ELF-1 (cell line): ENCODE data around the gene EBF4.
A peak's percentile ranks its signal among the peaks of the same experiment; 100 is the strongest.

ENCODE experiments used
- DNase-seq: peaks from one replicate; pipeline ENCODE4 v3.0.0-alpha.2; 2016; ENCODE audit warnings: low read depth, low spot score

Gene EBF4

DNA sequence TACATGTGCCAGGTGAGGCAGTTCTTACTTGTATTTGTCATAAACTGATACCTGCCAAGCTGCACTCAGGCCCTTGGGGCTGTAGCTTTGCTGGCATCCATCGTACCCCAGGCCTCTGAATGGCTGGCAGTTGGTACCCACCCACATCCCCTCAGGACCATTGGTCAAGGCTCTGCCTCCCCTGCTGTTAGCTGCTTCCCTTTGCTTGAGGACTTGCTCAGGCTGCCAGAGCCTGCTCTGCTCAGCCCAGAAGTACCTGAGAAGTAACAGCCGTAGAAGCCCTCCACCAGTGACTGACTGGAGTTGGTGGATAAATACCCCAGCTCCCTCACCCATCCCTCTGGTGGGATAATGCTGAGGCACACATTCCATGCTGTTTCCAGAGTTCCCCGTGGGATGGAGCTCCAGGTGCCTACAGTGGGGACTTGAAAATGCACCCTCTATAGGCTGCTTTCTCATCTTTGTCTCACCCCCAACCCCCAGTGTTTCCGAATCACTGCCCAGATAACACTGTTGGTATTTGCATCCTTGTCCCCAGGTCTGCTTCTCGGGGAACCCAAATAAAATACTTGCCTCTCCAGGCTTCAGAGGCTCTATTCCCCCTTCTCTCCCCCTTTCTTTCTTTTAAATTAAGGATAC lies 7.3 kb downstream of the EBF4 start:
- DNase-seq, result no peak

GRCh38 chr20:2700913-2701620 lies 8.5 kb downstream of the EBF4 start:
- no peak for DNase-seq

GRCh38 chr20:2701671-2702081 lies 9.1 kb downstream of the EBF4 start:
- peak; percentile 82 for DNase-seq

DNA sequence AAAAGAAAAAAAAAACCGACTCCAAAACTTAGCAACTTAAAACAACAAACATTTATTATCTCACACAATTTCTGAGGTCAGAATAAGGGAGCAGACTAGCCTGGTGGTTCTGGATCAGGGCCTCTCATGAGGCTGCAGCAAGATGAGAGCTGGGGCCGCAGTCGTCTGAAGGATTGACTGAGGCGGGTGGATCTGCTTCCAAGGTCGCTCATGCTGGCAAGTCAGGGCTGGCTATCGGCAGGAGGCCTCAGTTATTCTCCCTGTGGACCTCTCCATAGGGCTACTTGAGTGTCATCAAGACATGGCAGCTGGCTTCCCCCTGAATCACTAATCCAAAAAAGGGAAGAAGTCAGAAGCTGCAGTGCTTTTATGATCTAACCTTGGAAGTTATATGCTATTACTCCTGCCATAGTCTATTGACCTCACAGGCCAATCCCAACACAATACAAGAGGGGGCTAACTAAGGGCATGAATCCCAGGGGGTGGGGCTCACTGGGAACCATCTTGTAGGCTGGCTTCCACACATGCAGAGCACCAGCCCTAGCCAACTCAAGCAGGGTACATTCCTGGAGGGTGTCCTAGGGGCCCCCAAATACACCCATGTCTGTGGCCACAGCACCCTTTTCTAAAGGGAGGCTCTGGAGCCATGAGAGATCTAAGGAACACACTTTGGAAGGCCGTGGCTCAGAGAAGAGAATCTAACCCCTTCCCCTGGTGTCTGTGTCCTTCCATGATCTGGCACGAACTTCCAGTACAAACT lies 11.3 kb downstream of the EBF4 start:
- no peak for DNase-seq

GRCh38 chr20:2705931-2706645 lies 13.5 kb downstream of the EBF4 start:
- DNase-seq, result no peak

GRCh38 chr20:2706688-2707352 lies 14.2 kb downstream of the EBF4 start:
- no peak for DNase-seq

DNA sequence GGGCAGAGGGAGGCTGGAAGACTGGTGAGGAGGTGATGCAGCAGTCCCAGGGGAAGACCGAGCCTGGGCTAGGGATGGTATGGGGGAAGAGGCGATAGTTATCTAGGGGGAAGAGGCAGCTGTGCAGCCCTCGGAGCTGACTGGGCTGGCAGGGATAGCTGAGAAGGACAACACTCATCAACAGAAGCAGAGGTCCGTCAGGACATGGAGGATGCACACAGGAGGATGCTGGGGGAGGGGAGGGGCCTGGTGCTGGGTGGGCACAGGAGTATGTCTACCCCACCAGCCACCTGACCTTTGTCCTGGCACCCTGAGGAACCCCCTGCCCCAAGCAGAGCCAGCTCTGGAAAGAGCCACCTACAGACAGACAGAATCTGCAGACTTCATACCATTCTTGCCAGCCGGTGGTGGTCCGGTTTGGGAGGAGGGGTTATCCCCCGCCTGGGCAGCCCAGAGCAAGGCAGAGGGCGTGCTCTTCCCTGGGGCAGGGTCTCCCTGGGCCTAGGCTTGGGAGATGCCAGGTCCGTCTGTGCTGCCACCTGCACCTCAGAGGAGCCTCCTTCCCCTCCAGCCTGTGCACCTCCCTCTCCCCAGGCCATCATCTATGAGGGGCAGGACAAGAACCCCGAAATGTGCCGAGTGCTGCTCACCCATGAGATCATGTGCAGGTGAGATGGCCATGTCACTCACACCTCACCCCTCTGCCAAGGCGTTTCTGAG lies 14.9 kb downstream of the EBF4 start:
- no peak for DNase-seq

DNA sequence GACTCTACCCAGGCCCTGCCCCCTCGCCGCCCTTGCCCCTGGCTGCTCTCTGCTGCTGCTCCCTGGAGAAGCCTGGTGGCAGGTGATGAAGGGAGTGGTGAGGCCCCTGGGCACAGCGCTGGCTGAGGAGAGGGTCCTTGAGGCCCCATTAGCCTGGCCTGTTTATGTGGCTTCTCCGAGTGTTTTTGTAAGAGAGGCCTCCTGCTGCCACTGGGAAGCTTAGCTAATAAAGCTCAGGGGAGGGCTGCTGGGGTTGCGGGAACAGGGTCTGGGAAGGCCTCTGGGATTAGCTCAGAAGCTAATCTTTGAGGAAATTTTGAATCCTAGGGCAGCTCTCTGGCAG lies 15.5 kb downstream of the EBF4 start:
- DNase-seq, result no peak

DNA sequence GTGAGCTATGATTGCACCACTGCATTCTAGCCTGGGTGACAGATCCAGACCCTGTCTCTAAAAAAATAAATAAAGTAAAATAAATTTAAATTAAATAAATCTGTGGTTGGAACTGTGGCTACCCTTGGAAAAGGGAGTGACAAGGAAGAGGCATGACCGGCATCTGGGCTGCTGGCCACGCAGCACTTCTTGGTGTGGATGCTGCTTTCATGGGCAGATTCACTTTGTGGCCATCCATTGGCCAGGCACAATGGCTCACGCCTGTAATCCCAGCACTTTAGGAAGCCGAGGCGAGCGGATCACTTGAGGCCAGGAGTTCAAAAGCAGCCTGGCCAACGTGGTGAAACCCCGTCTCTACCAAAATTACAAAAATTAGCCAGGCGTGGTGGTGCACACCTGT lies 16.1 kb downstream of the EBF4 start:
- no peak for DNase-seq

DNA sequence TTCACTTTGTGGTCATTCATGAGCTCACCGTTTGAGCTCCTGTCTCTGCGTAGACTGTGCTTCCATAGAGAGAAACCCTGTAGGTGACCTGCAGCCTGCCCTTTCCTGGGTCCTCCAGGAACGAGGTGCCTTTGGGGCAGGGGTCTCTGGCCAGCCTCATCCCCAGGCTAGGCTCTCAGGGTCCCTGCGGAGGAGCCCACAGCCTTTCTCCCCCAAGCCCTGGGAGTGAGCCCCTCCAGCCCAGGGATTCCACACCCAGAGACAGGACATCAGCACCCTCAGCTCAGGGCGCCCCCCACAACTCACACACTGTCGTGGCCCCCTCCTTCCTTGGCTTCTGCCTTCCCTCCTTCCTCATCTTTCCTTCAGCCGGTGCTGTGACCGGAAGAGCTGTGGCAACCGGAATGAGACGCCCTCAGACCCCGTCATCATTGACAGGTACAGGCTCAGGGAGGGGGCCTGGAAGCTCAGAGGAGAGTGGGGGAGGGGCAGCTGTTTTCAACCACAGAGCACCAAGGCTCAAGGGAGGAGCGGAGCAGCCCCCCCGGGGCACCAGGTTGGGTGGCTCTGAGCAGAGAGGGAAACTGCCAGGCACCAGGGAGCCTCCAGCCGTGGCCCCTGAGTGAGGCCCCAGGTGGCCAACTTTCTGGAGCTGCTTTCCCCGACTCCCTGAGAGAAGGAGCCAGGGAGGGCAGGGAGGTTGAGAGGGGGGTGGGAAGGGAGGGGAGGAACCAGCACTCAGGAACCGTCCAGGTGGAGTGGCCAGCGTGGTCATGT lies 16.8 kb downstream of the EBF4 start:
- DNase-seq, result peak; percentile 53

DNA sequence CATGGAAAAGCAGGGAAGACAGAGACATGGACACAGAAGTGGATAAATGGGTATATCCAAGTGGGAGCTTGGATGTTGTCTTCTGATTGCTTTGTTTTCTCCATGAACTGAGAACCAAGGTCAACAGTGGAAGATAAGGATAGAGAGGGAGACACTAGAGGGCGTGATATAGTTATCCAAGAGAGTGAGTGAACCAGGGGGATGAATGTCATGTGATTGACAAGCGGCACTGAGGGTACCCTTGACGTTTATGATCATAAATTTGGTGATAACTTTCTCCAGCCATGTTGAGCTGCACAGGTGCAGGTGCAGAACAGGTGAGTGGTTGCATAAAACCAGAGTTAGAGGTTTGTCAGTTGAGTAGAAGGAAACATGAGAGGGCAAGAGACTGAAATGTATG lies 20.7 kb downstream of the EBF4 start:
- no peak for DNase-seq

GRCh38 chr20:2729251-2729713 lies 36.7 kb downstream of the EBF4 start:
- no peak for DNase-seq

- no peak for DNase-seq
Measured at GRCh38 chr20:2729791-2730190, 37.2 kb downstream of the EBF4 start.

GRCh38 chr20:2734899-2735298 lies 42.3 kb downstream of the EBF4 start:
- DNase-seq, result no peak

GRCh38 chr20:2736441-2736840 lies 43.9 kb downstream of the EBF4 start:
- no peak for DNase-seq

- no peak for DNase-seq
Measured at GRCh38 chr20:2738331-2739041, 45.9 kb downstream of the EBF4 start.

DNA sequence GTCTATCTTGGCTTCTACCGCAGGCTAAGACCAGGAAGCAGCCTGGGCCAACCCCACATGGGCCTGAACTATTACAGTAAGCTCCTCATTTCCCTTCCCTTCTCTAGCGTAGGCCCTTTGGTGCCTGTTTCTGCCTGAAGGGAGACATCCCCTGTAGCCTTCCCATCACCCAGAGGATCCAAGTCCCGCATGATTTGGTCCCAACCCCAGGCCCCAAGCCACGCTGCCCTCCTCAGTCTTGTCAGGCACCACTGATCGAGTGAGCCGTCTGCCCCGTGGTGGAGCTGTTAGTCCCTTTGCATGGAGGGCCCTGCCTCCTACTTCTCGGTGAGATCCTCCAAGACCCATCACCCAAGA lies 46.4 kb downstream of the EBF4 start:
- no peak for DNase-seq

DNA sequence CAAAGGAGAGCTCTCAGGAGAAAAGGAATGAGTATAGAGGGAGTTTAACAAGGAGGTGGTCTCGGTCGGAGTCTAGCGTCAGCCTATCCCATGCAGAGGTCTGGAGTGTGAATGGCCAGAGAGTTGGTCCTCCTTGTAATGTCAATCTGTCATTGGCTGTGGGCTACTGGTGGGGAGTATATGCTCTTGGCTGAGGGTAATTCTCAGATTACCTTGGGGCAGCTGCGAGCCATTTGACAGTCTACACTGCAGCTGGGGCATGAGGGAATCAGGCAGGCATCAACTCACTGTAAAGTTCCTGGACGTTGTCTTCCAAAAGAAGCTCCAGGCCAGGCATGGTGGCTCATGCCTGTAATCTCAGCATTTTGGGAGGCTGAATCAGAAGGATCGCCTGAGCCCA lies 48.1 kb downstream of the EBF4 start:
- no peak for DNase-seq

- no peak for DNase-seq
Measured at GRCh38 chr20:2741463-2741862, 48.9 kb downstream of the EBF4 start.

- DNase-seq, result no peak
Measured at GRCh38 chr20:2741881-2742280, 49.3 kb downstream of the EBF4 start.
